Vagina (tissue), 2 donors: Measurements from ENCODE around the gene UFC1. TPM values are rescaled to one million over a fixed set of nuclear protein-coding genes. Genes with fewer than 3 reads are reported as not detected.

Source experiments
- DNase-seq, 2 donors: peaks; one replicate each; pipeline ENCODE4 v3.0.0-alpha.2; 2017; ENCODE audit errors: extremely low spot score in 2 of 2
- H3K27ac ChIP-seq: fragments of 200-600 bp; sonication (generic); one replicate; pipeline ENCODE4 v1.5.1; 2019
- H3K27me3 ChIP-seq: fragments of 200-600 bp; sonication (generic); one replicate; pipeline ENCODE4 v1.5.1; 2019
- H3K36me3 ChIP-seq, 2 donors: fragments of 200-600 bp; sonication (generic); one replicate each; pipeline ENCODE4 v1.5.1; 2017 to 2019
- H3K4me1 ChIP-seq: fragments of 200-600 bp; sonication (generic); one replicate; pipeline ENCODE4 v1.5.1; 2019
- H3K4me3 ChIP-seq, 2 donors: fragments of 200-600 bp; sonication (generic); 1 replicate in 1 of 2; 2 replicates in 1 of 2; pipeline ENCODE4 v1.5.1; 2016 to 2019
- H3K9me3 ChIP-seq: fragments of 200-600 bp; sonication (generic); one replicate; pipeline ENCODE4 v1.5.1; 2019
- POLR2A ChIP-seq, 2 donors: fragments of 450-650 bp; IDR thresholded peaks; one replicate each; pipeline ENCODE4 v1.6.1; 2017; ENCODE audit warnings: antibody characterized with exemption in 2 of 2, mild to moderate bottlenecking in 2 of 2, moderate library complexity in 2 of 2
- POLR2AphosphoS5 ChIP-seq, 2 donors: sonication (generic); formaldehyde crosslinking; IDR thresholded peaks; one replicate each; pipeline ENCODE4 v1.9.0; 2017; ENCODE audit warnings: antibody characterized with exemption in 2 of 2, mild to moderate bottlenecking in 2 of 2, low read depth in 1 of 2; ENCODE audit not compliant: insufficient read depth in 1 of 2
- intact Hi-C: fragments of 100-400 bp; cut with DNase I; formaldehyde crosslinking; loops from one replicate; pipeline ENCODE4 v1.15.1; 2023
- total RNA-seq: library from RNA; depleted of rRNA; stranded (reverse); fragments of >200 nt; gene quantifications from one replicate; pipeline ENCODE4 v1.2.3, GENCODE V29; 2016
- TF ChIP-seq, protein P1 (sequence below), 3 experiments: fragments of 450-650 bp in 2 of 3; fragments of 200-600 bp in 1 of 3; sonication (generic) in 1 of 3; IDR thresholded peaks; one replicate each; pipeline ENCODE4 v1.5.1; 2017 to 2019; ENCODE audit warnings: antibody characterized with exemption in 3 of 3, mild to moderate bottlenecking in 2 of 3, moderate library complexity in 2 of 3

UFC1 gene
- total RNA-seq, 1 donor from 2014 or later = 61.1 TPM

DNA sequence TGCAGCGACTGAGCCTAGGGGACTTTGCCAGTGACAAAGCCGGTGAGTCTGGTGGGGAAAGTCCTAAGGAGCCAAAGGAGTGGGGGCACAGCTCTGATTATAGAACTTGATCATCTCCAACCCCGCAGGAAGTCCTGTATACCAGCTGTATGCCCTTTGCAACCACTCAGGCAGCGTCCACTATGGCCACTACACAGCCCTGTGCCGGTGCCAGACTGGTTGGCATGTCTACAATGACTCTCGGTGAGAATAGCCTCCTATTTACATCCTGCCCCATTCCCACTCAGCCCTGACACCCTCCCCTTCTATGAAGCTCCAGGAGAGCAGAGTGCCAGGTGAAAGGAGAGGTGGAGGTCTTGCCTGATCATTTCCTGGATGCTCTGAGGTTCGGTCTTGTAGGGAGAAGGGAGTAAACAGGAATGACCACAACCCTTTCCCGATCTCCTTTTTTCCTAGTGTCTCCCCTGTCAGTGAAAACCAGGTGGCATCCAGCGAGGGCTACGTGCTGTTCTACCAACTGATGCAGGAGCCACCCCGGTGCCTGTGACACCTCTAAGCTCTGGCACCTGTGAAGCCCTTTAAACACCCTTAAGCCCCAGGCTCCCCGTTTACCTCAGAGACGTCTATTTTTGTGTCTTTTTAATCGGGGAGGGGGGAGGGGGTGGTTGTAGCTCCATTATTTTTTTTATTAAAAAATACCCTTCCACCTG, 11.3 kb downstream of the UFC1 start:
- peaks cover 0 to 24% of the 10 kb centered on the region in 2 donors for H3K36me3 ChIP-seq
- no peaks in the 10 kb centered on the region for H3K27me3 ChIP-seq
- H3K4me3 ChIP-seq = peak overlapping the region; percentile 74 to 77
- H3K4me1 ChIP-seq = peaks cover 51% of the 10 kb centered on the region
- no peaks in the 10 kb centered on the region for H3K9me3 ChIP-seq
- no peak for DNase-seq
- intact Hi-C loops = no loop called here
- H3K27ac ChIP-seq = peak overlapping the region; percentile 88
- TF ChIP-seq POLR2AphosphoS5 (IDR thresholded peaks at IDR 0.05; ENCODE audit: insufficient read depth in 1 of 2, low read depth in 1 of 2) = no peak
- TF ChIP-seq, protein P1, sequence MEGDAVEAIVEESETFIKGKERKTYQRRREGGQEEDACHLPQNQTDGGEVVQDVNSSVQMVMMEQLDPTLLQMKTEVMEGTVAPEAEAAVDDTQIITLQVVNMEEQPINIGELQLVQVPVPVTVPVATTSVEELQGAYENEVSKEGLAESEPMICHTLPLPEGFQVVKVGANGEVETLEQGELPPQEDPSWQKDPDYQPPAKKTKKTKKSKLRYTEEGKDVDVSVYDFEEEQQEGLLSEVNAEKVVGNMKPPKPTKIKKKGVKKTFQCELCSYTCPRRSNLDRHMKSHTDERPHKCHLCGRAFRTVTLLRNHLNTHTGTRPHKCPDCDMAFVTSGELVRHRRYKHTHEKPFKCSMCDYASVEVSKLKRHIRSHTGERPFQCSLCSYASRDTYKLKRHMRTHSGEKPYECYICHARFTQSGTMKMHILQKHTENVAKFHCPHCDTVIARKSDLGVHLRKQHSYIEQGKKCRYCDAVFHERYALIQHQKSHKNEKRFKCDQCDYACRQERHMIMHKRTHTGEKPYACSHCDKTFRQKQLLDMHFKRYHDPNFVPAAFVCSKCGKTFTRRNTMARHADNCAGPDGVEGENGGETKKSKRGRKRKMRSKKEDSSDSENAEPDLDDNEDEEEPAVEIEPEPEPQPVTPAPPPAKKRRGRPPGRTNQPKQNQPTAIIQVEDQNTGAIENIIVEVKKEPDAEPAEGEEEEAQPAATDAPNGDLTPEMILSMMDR (IDR thresholded peaks at IDR 0.05) = no peak
- TF ChIP-seq POLR2A (IDR thresholded peaks at IDR 0.05) = no peak

DNA sequence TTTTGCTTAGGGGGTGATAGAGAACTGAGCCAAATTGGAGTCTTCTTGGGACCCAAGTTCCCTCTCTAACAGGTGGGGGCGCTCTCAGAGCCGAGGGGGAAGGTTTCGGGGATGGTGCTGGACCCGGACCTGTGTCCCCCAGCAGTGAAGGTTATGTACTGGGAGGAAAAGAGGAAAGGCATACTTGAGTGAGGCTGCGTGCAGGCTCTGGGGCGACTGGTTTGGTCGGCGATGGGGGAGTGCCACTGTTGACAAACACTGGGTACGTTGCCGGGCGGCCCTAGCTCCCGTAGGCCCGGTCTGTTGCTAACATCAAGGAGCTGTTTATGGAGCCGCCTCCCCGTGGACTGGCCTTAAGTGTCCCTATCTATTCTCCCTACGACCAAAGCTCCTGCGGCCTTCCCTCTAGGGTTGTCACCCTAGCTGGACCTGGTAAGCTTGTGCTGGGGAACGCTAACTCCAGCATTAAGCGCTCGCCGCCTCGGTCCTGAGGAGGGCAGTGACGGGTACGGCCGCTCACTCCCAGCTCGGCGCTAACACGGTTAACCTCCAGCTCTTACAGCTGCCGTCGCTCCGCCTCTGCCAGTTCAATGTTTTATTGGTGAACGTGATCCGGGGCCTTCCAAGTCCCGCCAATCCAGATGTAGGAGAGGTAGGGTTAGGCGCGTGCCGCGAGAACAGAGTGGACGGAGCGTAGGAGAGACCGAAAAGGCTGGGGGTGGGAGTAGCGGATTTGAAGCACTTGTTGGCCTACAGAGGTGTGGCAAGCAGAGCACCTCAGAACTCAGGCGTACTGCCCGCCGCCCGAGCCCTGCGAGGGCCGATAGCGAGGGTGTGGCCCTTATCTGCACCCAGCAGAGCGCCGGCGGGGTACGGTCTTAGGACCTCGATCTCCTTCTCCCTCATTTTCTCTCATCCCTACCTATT, 12.2 kb downstream of the UFC1 start, which contains the start of gene PPOX:
PPOX (plus strand) TSS at position 685 of the 927 bp plus-strand sequence. CDS start 422 bp downstream, outside the sequence.
- peak within 1 kb of the TSS; percentile 74 to 77 for H3K4me3 ChIP-seq
- peaks cover 42% of the 10 kb centered on the region for H3K4me1 ChIP-seq
- H3K36me3 ChIP-seq = peaks cover 0 to 33% of the 10 kb centered on the region in 2 donors
- H3K27ac ChIP-seq = peak within 1 kb of the TSS; percentile 88
- peak; percentile 97 to 99 for DNase-seq
- TF ChIP-seq POLR2AphosphoS5 (IDR thresholded peaks at IDR 0.05; ENCODE audit: insufficient read depth in 1 of 2, low read depth in 1 of 2) (peak; percentile 96), POLR2A (IDR thresholded peaks at IDR 0.05) (peak in 1 of 2 donors; percentile 59)
- TF ChIP-seq, protein P1 (IDR thresholded peaks at IDR 0.05) = peak in 2 of 3 experiments; percentile 19 to 32
- no peaks in the 10 kb centered on the region for H3K9me3 ChIP-seq
- H3K27me3 ChIP-seq = no peaks in the 10 kb centered on the region
- intact Hi-C loops = no loop called here

DNA sequence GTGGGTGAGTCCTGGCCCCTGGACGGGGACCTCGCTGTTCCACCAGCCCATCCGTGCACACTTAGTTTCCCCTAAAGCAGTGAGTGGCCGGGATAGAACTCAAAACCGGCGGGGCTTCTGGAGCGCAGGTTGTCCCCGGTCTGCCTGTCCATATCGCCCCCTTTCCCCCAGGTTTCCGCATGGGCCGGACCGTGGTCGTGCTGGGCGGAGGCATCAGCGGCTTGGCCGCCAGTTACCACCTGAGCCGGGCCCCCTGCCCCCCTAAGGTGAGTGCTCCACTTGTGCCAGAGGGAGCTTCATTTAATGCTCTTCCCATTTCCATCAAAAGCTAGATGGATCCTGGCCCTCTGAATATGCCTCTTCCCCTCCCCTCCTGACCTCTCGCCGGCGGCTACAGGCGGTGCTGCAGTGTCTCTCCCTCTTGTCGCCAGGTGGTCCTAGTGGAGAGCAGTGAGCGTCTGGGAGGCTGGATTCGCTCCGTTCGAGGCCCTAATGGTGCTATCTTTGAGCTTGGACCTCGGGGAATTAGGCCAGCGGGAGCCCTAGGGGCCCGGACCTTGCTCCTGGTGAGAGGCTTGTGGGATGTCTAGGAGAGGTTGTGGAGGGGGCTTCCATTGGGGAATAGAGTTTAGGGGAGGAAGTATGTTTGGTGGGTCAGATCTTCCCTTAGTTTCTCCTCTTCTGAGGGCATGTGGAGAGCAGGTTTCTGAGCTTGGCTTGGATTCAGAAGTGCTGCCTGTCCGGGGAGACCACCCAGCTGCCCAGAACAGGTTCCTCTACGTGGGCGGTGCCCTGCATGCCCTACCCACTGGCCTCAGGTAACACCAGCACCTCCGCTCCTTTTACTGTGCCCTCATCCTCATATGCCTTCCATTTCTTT, 13.1 kb downstream of the UFC1 start:
- H3K27me3 ChIP-seq = no peaks in the 10 kb centered on the region
- peak in 1 of 2 donors; percentile 85 for DNase-seq
- no peak for TF ChIP-seq POLR2A (IDR thresholded peaks at IDR 0.05)
- TF ChIP-seq, protein P1 (IDR thresholded peaks at IDR 0.05) = no peak
- TF ChIP-seq POLR2AphosphoS5 (IDR thresholded peaks at IDR 0.05; ENCODE audit: insufficient read depth in 1 of 2, low read depth in 1 of 2) = no peak
- intact Hi-C loops = no loop called here
- H3K9me3 ChIP-seq = no peaks in the 10 kb centered on the region
- peaks cover 33% of the 10 kb centered on the region for H3K4me1 ChIP-seq
- H3K27ac ChIP-seq = peak overlapping the region; percentile 88
- H3K36me3 ChIP-seq = peaks cover 0 to 38% of the 10 kb centered on the region in 2 donors
- H3K4me3 ChIP-seq = peak overlapping the region; percentile 74 to 77

GRCh38 chr1:161168906-161169305, 15.1 kb downstream of the UFC1 start:
- Histone ChIP-seq H3K27me3 (no peaks in the 10 kb centered on the region), H3K4me3 (no peak overlapping the region), H3K27ac (no peak overlapping the region), H3K9me3 (no peaks in the 10 kb centered on the region), H3K4me1 (peaks cover 39% of the 10 kb centered on the region), H3K36me3 (peaks cover 0 to 43% of the 10 kb centered on the region in 2 donors)
- TF ChIP-seq, protein P1 (IDR thresholded peaks at IDR 0.05) = no peak
- TF ChIP-seq POLR2A (IDR thresholded peaks at IDR 0.05) (no peak), POLR2AphosphoS5 (IDR thresholded peaks at IDR 0.05; ENCODE audit: insufficient read depth in 1 of 2, low read depth in 1 of 2) (no peak)
- intact Hi-C loops = no loop called here
- no peak for DNase-seq
